ENCODE data around the gene CGNL1.

- TF ChIP-seq EZH2 (IDR thresholded peaks at IDR 0.05; ENCODE audit: low read depth): no peak
- TF ChIP-seq CTCF (conservative IDR thresholded peaks at IDR 0.05): no peak
Measured at GRCh38 chr15:57418635-57419034, 42.3 kb downstream of the CGNL1 start.
